Neural crest cell (in vitro differentiated cells): ENCODE measurements around the gene TCF7L2. TPM values are rescaled to one million over a fixed set of nuclear protein-coding genes. Genes with fewer than 3 reads are reported as not detected.
A peak's percentile ranks its signal among the peaks of the same experiment; 100 is the strongest.

Experiments used
- DNase-seq: peaks from one replicate; pipeline ENCODE4 v3.0.0; 2021; ENCODE audit warnings: low read depth, mixed read lengths, low spot score
- H3K27ac Mint-ChIP-seq: one replicate; pipeline ENCODE4 v1.8.0; 2021; ENCODE audit warnings: mild to moderate bottlenecking, mixed read lengths; ENCODE audit not compliant: unreplicated experiment
- H3K27me3 Mint-ChIP-seq: 2 replicates; pipeline ENCODE4 v1.8.0; 2021; ENCODE audit warnings: low read depth, mild to moderate bottlenecking, mixed read lengths
- H3K36me3 Mint-ChIP-seq: 2 replicates; pipeline ENCODE4 v1.8.0; 2021; ENCODE audit warnings: low read depth, mild to moderate bottlenecking, mixed read lengths
- H3K4me1 Mint-ChIP-seq: 2 replicates; pipeline ENCODE4 v1.8.0; 2021; ENCODE audit warnings: mixed read lengths
- H3K4me3 Mint-ChIP-seq: one replicate; pipeline ENCODE4 v1.8.0; 2021; ENCODE audit warnings: mild to moderate bottlenecking, mixed read lengths
- H3K9me3 Mint-ChIP-seq: 2 replicates; pipeline ENCODE4 v1.8.0; 2021; ENCODE audit warnings: mixed read lengths
- CTCF ChIP-seq: fragments of 200-600 bp; sonication (generic); conservative IDR thresholded peaks from 2 replicates; pipeline ENCODE4 v1.5.0; 2021; ENCODE audit warnings: antibody characterized with exemption, mild to moderate bottlenecking
- total RNA-seq: library from RNA; stranded (reverse); gene quantifications from 2 replicates; pipeline ENCODE4 v1.2.1, GENCODE V29; 2021

Gene TCF7L2
- total RNA-seq, 1 donor from 2014 or later = 34.8 TPM

GRCh38 chr10:113004069-113004618 is 54.1 kb downstream of the TCF7L2 start:
- DNase-seq = no peak
- Mint-ChIP-seq H3K4me1 (peaks cover 64% of the 10 kb centered on the region), H3K36me3 (peaks cover 12% of the 10 kb centered on the region), H3K27me3 (no peaks in the 10 kb centered on the region), H3K27ac (peak overlapping the region; percentile 20), H3K9me3 (no peaks in the 10 kb centered on the region), H3K4me3 (no peak overlapping the region)
- TF ChIP-seq CTCF = no peak

- Mint-ChIP-seq H3K4me1 (peaks cover 57% of the 10 kb centered on the region), H3K27me3 (no peaks in the 10 kb centered on the region), H3K27ac (no peak overlapping the region), H3K4me3 (no peak overlapping the region), H3K9me3 (no peaks in the 10 kb centered on the region), H3K36me3 (peaks cover 17% of the 10 kb centered on the region)
- no peak for TF ChIP-seq CTCF
- no peak for DNase-seq
Observed at GRCh38 chr10:113005380-113005779, 55.3 kb downstream of the TCF7L2 start.

GRCh38 chr10:113006656-113007342 is 56.8 kb downstream of the TCF7L2 start:
- DNase-seq = no peak
- Mint-ChIP-seq H3K4me3 (no peak overlapping the region), H3K36me3 (peaks cover 20% of the 10 kb centered on the region), H3K27me3 (no peaks in the 10 kb centered on the region), H3K27ac (no peak overlapping the region), H3K4me1 (peaks cover 43% of the 10 kb centered on the region), H3K9me3 (peaks cover 8% of the 10 kb centered on the region)
- no peak for TF ChIP-seq CTCF

GRCh38 chr10:113007343-113007771 is 57.3 kb downstream of the TCF7L2 start:
- H3K4me1 Mint-ChIP-seq = peaks cover 45% of the 10 kb centered on the region
- DNase-seq = no peak
- H3K36me3 Mint-ChIP-seq = peaks cover 19% of the 10 kb centered on the region
- no peak overlapping the region for H3K4me3 Mint-ChIP-seq
- no peak for TF ChIP-seq CTCF
- H3K9me3 Mint-ChIP-seq = peaks cover 10% of the 10 kb centered on the region
- H3K27me3 Mint-ChIP-seq = no peaks in the 10 kb centered on the region
- no peak overlapping the region for H3K27ac Mint-ChIP-seq

- Mint-ChIP-seq H3K27ac (no peak overlapping the region), H3K27me3 (no peaks in the 10 kb centered on the region), H3K36me3 (peaks cover 18% of the 10 kb centered on the region), H3K9me3 (peaks cover 10% of the 10 kb centered on the region), H3K4me1 (peaks cover 46% of the 10 kb centered on the region), H3K4me3 (no peak overlapping the region)
- DNase-seq = no peak
- TF ChIP-seq CTCF = no peak
Observed at GRCh38 chr10:113007821-113008220, 57.8 kb downstream of the TCF7L2 start.
